Stimulated activated CD8-positive, alpha-beta memory T cell treated with anti-CD3 and anti-CD28 coated beads, Interleukin-4, amount 100 ng/mL, for 24 hours (primary cell): Measurements from ENCODE around the gene NLRC3.

Experiments
- DNase-seq: peaks from one replicate; pipeline ENCODE4 v3.0.0-alpha.2; 2020; ENCODE audit warnings: low read depth

Gene NLRC3

DNA sequence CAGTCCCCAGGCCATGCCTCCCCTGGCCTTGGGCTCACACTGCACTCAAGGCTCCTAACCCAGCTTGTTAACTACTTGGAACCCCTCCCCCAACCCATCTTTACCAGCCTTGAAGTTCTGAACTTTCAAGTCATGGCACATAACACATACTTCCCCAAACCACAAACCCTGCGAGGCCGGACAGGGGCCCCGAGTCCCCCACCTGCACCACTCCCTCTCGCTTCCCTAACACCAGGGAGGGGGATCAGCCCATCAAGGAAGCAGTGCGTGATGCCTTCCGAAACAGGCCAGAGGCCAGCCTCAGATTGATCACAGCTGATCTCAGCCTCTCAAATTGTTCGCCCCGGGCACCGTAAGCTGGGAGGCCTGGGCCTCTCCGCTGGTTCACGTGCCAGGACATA is 3.0 kb upstream of the NLRC3 start:
- no peak for DNase-seq

DNA sequence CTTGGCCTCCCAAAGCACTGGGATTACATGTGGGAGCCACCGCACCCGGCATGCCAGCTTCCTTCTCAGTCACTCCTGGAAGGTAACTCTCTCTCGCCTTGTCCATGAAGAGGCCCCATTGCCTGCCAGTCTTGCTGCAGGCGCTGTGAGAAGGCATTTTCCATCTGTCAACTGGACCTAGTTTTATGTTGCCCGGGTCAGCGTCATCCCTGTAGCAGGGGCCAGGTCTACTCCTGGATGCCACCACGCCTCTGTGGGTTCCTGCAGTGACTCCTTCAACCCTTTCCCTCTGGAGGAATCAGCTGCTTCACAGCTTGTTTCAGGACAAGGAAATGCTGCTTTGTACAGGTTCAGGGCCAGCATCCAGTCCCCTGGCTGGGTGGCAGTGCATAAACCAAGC is 2.6 kb upstream of the NLRC3 start:
- no peak for DNase-seq

DNA sequence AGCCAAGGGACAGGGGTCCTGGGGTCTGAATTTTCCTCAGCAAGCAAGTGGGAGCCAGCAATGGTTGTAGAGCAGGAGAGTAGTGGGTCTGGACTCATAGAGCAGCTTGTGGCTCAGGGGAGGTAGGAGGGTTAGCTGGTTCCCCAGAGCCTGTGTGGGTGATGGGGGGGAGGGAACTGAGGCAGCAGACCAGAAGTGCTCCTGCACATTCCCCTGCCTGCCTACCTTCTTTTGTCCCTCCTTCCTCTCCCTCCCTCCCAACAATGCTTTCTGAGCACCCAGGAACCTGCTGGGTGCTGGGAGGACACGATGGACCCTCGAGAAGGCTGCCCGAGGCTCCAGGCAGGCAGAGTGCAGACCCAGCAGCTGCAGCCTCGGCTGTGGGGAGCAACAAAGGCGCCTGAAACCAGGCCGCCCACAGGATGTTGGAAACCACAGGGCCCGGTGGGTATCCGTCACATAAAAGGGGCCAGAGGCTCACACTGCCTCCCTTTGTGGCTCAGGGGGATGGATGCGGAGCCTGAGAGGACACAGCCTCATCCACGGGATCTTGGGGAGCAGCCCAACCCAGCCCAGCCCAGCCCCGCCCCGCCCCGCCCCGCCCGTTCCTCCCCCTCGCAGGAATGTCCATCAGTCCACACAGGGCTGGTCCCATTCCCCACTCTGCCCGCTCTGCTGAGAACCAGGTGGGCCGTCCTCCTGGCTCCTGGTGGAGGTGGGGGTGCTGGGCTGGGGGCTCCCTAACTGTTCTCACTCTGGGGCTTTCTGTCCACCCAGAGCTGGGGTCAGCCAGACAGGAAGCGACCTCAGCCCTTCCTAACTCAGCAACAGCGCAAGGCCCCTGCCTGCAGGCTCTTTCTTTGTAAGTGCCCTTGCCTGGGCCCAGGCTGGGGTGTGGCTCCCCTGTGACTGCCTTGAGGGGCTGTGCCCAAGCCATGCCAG is 1.7 kb upstream of the NLRC3 start:
- DNase-seq, result peak; percentile 65

DNA sequence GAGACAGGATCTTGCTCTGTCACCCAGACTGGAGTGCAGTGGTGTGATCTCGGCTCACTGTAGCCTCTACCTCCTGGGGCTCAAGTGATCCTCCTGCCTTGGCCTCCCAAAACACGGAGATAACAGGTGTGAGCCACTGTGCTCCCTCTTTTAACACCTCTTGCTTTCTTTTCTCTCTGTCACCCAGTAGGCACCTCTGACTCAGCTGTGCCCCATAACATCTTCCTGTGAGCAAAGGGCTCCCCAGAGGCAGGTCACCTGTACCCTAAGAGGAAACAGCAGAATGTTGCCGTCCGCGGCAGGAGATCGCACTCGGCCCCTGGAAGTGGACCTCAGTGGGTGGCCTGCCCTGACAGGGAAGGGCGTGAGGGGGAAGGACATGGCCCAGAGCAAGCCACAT is 918 bp upstream of the NLRC3 start:
- DNase-seq, result no peak

DNA sequence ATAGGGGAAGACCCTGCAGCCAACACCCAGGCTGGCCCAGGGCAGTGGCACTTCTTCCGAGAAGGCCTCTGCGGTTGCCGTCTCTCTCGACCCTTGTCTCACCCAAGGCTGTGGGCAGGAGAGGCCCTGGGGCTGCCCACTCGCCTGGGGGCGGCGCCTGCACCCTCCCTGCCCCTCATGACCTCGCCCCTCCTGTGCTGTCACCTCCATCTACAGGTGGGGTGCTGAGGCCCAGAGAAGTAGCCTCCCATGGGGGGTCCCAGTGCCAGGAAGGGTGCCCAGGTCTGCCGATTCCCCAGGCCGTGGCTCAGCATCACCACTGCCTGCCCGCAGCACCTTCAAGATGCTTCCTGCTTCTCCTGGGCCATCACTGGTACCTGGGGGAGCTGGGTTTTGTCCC is 992 bp downstream of the NLRC3 start:
- no peak for DNase-seq

DNA sequence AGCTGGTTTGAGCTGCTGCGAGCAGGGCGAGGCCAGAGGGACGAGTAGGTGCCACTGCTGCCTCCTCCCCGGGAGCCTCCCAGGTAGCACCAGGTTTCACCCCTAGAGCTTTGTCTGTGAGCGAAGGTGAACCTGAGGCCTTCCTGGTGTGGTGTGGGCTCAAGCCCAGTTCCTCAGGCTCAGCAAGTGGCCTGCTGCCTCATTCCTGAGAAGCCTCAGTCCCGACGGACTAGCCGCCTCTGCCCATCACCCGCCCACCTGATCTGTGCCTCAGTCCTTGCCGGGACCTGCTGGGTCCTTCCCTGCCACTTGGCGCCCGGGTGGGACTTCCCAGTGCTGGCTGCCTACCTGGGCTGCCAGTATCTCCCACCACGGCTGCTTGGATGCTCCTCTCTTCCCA is 1.7 kb downstream of the NLRC3 start:
- DNase-seq, result no peak

DNA sequence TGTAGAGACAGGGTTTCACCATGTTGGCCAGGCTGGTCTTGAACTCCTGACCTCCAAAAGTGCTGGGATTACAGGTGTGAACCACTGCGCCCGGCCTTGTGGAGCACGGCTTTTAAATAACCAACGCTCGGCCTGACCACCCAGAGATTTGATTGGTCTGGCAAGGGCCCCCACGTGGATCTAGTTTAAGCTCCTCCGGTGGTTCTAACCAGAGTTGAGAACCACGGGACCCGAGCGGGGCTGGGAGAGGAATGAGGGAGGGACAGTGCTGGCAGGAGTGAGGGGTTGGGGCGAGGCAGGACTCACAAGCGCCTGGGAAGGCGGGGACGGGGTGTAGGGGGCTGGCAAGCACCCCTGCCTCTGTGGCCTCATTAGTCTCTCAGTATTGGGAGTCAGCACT is 3.0 kb downstream of the NLRC3 start:
- no peak for DNase-seq

DNA sequence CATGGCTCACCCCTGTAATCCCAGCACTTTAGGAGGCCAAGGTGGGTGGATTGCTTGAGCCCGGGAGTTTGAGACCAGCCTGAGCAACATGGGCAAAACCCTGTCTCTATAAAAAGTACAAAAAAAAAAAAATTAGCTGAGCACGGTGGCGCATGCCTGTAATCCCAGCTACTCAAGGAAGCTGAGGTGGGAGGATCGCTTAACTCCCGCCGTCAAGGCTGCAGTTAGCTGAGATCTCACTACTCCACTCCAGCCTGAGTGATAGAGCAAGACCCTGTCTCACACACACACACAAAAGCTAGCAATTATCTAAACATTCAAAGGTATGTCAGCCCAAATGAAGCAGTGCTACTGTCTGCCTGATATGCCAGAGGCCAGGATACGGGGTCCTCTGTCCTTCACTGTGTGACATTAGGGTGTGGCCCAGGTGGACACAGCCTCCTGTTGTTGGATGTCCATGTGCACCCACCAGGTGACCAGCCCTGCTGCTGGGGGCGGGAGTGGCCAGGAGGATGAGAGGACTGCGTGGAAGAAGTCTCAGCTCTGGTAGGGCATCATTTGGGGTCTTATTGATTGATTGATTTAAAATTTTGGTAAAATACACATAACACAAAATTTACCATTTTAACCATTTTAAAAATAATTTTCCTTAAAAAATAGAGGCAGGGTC is 3.9 kb downstream of the NLRC3 start:
- DNase-seq, result no peak

DNA sequence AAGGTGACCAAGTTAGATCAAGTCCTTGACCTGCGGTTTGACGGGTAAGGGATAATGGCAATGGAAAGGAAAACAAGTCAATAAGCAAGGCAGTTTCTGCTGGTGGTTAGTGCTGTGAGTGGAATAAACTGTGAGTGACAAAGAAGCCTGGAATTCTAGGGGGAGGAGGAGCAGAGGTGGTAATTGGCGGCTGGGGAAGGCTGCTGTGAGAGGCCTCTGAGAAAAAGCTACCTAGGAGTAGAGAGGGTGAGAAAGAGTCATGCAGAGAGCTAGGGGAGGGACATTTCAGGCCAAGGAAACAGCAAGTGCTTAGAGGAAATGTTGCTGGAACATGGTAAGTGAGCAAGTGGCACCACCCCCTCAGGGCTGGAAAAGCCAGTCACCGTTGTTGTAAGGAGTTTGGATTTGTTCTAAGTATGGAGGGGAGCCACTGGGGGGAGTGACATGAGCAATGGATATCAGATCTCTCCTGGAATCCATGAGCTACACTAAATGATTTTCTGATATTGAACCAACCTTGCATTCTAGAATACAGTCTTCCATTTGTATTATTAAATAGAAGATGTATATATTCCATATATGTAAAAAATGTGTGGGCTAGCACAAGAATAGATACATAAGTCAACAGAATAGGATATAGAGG is 6.7 kb downstream of the NLRC3 start:
- DNase-seq, result no peak

DNA sequence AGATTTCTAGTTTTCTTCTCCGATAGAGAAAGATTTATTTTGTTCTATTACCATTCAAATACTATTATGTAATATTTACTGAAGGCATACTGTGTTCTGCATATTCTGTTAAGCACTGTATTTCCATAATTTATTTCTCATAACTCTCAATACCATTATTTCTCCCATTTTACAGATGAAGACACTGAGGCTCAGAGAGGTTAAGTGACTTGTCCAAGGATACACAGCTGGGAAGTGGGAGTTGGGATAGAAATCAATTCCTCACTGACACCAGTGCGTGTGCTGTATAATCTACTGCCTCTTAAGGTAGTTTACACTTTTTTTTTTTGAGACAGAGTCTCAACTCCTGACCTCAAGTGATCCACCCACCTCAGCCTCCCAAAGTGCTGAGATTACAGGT is 7.4 kb downstream of the NLRC3 start:
- DNase-seq, result no peak

DNA sequence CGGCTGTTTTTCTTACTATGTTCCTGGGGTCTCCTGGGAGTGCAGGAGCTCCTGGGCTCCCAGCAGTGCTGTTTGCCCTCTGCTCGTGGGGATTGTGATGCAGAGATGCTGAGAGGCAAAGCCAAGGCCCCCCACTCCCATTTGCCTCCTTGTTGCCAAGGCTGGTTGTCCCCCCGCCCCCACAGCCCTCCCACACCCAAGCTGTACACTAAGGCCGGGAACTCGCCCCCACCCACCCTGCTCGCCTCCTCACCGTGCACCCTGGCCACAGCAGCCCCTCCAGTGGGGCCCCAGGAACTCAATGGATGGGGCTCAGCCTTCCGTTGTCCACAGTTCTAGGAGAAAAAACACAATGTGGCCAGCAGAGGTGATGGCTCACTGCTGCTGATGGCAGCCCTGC is 10.2 kb downstream of the NLRC3 start:
- no peak for DNase-seq

DNA sequence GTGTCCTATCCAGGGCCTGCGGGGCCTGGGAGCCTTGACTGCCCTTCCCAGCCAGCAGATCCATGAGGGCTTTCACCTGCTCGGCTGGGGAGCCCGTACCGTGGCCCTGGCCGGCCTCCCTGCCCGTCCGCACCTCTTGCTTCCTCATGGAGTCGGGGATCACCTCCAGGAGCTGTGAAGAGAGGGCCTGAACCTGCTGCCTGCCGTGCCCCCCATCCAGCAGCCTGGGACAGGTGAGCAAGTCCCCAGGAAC is 12.4 kb downstream of the NLRC3 start:
- DNase-seq, result no peak

DNA sequence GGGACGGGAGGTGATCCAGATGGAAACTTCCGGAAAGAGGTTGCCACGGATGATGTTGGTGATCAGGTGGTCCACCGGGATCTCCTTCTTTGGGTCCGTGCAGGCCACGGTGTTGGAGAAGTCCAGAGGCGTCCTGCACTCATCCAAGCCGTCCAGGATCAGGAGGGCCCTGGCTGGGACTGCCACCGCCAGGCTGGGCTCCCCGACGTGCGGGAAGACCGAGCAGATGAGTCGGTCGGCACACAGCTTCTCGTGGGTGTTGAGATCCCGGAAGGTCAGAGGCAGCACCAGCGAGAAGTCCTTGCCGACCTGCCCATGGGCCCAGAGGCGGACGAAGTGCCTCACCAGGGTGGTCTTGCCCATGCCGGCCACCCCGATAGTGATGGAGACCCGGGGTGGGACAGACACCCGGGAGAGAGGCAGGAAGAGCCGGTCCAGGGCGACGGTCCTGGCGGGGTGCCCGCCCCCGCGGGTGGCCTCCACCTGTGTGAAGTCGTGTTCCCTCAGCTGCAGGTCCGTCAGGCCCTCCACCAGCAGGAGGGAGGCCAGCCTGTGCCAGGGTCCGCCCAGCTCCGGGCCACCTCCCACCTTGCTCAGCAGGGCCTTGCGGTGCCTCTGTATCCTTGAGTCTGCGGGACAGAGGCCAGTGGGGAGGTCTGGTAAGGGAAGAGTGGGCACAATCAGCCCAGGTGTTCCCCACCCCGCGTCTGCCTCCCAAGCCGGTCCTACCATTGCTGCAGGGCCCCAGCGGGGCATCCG is 12.9 kb downstream of the NLRC3 start:
- no peak for DNase-seq

DNA sequence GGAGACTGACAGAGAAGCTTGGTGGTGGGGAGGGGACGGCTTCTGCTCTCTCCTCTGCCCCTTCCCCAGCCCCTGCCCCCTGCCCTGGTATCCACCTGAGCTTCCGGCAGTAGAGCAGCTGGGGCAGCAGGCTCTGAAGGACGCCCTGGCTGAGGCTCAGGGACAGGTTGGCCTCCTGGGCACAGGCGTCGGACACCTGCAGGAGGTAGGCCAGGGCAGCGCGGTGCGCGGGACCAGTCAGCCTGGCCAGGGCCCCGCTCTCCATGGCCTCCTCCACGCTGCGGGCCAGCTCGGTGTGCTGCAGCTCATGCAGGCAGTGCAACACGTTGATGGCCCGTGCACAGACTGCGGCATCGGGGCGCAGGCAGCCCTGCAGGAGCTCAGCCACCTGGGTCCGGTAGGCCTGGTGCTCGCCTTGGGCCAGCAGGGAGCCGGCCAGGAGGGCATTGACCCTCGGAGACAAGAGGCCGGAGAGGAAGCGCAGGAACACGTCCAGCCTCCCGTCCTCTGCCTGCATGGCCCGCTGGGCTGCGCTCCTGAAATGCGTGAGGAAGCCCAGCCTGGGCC is 14.2 kb downstream of the NLRC3 start:
- DNase-seq, result no peak

DNA sequence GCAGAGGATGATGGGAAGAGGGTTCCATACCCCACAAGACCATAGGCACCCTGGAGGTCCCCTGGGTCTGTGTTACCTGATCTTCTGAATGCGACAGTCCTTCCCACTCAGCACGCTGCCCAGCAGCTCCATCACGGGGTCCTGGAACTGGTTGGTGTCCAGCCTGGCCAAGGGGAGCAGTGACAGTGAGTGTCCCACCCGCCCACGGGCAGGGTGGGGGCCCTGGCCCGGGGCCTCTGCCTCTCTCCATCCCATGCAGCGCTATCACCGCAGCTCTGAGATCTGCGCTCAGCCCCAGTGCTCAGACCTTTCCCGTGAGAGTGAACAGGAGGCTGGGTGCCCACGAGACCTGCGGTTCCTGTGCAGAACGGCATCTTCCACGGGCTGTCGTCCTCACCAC is 15.6 kb downstream of the NLRC3 start:
- no peak for DNase-seq

DNA sequence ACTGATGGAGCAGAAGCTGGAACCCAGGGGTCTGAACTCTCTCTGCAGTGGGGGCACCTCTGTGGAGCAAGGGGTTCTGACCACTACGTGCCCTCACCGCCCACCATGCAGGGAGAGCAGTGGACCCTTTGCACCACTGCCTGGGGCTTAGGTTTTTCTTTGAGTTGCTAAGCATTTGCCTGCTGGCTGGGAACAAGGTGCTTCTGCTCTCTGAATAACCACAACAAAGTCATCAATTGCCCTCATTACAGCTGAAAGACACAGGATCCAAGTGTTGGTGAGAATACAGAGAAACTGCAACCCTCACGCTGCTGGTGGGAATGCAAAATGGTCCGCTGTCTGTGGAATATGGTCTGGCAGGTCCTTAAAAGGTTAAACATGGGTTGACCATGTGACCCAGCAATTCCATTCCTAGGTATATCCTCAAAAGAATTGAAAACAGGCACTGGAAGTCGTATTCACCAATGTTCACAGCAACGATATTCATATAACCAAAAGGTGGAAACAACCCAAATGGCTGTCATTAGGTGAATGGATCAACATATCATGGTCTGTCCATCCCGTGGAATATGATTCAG is 22.8 kb downstream of the NLRC3 start:
- DNase-seq, result no peak

DNA sequence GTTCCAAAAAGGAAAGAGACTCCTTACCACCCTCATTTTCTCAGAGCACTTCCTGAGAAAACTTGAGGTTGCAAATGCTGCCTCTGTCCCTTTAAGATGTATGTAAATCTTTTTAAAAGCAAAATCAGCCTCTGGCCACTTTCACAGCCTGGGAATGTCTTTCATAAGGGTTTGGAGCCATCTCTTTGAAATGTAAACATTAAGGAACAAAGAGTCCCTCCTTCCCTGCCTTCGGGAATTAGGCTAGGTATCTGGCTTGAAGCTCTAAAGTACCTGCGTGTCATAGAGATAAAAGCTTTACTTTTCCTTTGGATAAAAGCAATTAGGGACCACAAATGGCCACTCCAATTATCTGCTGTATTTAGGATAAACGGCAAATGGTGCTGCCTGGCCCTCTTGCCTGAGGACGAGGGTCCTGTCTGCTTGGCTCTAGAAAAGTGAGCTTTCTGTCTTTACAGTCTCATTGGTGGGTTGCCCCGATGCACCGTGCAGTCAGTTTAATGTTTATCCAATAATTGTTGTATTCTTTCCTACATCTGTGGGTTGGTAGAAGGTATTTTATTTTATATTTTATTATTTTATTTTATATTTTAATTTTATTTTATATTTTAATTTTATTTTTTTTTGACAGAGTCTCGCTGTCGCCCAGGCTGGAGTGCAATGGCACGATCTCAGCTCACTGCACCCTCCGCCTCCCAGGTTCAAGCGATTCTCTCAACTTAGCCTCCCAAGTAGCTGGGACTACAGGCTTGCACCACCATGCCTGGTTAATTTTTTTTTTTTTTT is 23.9 kb downstream of the NLRC3 start:
- DNase-seq, result no peak

DNA sequence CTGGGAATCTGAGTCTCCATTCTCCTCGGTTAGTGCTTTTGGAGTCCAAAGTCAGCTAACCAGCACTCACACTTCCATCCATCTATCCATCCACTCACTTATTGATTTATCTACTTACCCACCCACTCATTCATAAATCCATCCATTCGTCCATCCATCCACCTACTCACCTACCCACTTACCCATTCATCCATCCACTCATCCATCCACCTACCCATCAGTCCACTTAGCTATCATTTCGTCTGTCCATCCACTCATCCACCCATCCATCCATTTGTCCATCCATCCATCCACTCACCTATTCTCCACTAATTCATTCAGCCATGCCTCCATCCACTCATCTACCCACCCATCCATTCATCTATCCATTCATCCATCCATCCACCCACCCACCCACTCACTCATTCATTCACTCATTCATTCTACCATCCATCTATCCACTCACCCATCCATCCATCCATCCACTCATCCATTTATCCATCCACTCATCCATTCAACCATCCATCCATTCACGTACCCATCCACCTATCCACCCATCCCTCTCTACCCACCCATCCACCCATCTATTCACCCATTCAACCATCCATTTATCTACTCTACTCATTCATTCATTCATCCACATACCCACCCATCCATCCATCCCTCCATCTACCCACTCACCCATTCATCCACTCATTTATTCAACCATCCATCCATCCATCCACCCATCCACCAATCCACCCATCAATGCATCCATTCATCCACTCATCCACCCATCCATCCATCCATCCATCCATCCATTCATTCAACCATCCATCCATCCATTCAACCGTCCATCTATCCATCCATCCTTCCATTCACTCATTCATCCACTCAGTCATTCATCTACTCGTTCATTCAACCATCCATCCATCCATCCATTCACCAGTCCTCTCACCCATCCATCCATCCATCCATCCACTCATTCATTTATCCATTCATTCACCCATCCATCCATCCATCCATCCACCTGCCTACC is 26.1 kb downstream of the NLRC3 start:
- no peak for DNase-seq

DNA sequence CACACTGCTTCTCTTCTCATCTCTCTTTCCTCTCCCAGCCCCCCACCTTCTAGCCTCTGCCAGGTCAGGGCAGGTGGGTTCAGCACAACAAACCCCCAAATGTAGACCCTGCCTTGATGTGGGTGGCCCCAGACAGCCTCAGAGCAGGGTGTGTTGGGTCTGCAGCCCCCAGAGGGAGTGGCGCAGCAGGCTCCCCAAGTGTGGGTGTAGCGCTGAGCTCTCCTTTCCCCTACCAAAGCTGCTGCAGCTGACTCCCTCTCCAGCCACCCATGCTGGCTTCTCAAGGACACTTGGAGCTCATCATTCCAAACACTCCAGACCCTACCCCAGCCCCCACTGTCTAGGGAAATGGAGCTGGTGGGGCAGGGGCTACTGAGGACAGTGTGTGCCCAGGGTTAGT is 27.3 kb downstream of the NLRC3 start:
- DNase-seq, result no peak

DNA sequence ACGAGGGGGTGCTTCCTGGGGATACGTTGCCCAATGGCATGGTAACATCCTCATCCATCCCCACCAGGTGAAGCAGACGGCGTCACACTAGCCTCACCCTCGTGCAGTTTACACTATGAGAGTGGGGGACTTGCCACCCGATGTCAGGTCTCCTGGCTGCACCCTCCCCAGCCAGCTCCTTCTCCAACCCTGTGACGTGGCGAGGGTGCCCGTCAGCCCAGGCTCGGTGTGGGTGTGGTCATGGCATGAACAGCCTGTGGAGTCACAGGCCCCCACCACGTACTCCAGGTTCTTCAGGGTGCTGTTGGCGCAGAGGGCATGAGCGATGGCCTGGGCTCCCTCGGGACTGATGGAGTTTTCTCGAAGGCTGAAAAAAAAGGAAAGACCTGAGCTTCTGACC is 28.3 kb downstream of the NLRC3 start:
- DNase-seq, result no peak
